Testis (tissue), 2 donors: ENCODE results near the gene CENPP.

ENCODE experiments used
- CTCF ChIP-seq, 3 experiments: fragments of 450-650 bp in 2 of 3; fragments of 200-600 bp in 1 of 3; sonication (generic) in 1 of 3; IDR thresholded peaks; one replicate each; pipeline ENCODE4 v1.5.1; 2016 to 2019; ENCODE audit warnings: antibody characterized with exemption in 3 of 3, mild to moderate bottlenecking in 2 of 3, moderate library complexity in 1 of 3
- POLR2A ChIP-seq: fragments of 450-650 bp; IDR thresholded peaks from one replicate; pipeline ENCODE4 v1.6.1; 2017; ENCODE audit warnings: antibody characterized with exemption, mild to moderate bottlenecking, moderate library complexity

GRCh38 chr9:92308893-92309292 lies 16.9 kb upstream of the CENPP start:
- TF ChIP-seq CTCF (IDR thresholded peaks at IDR 0.05) (no peak), POLR2A (no peak)
